GM13976 (cell line): ENCODE measurements around the gene SHC3.

Experiments
- DNase-seq: peaks from one replicate; pipeline ENCODE4 v3.0.0; 2012; ENCODE audit warnings: low spot score
- in situ Hi-C: fragments of 300-500 bp; cut with MboI; formaldehyde crosslinking; loops from one replicate; pipeline ENCODE4 v1.12.0; 2022; ENCODE audit warnings: low sequenced_read_pairs, mixed read lengths, inconsistent platforms; ENCODE audit not compliant: unreplicated experiment
- TF ChIP-seq, protein P1 (sequence below): IDR thresholded peaks from 2 replicates; pipeline ENCODE4 v1.5.1; 2012; ENCODE audit warnings: borderline replicate concordance, mild to moderate bottlenecking; ENCODE audit not compliant: insufficient read depth; ENCODE audit errors: extremely low read depth, missing control alignments, control extremely low read depth

SHC3 gene

DNA sequence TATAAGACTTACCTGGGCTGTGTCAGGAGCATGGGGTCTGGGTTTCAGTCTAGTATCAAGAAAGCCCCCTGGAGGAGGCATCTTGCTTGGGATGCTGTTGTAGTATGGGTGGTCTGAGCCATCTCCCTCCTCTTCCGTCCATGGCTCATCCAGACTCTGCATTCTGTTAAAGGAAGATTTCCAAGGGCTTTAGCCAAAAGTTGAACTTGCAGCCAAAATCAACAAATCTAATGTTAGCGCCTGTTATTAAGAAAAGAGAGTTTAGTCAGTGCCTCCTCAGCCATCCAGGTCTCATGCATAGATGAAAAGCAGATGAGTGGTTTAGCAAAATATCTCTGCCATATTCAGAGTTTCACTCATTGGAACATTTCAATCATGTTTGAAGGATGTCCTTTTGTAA, 131.8 kb downstream of the SHC3 start:
- in situ Hi-C loops: no loop called here
- TF ChIP-seq, protein P1, sequence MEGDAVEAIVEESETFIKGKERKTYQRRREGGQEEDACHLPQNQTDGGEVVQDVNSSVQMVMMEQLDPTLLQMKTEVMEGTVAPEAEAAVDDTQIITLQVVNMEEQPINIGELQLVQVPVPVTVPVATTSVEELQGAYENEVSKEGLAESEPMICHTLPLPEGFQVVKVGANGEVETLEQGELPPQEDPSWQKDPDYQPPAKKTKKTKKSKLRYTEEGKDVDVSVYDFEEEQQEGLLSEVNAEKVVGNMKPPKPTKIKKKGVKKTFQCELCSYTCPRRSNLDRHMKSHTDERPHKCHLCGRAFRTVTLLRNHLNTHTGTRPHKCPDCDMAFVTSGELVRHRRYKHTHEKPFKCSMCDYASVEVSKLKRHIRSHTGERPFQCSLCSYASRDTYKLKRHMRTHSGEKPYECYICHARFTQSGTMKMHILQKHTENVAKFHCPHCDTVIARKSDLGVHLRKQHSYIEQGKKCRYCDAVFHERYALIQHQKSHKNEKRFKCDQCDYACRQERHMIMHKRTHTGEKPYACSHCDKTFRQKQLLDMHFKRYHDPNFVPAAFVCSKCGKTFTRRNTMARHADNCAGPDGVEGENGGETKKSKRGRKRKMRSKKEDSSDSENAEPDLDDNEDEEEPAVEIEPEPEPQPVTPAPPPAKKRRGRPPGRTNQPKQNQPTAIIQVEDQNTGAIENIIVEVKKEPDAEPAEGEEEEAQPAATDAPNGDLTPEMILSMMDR: no peak
- no peak for DNase-seq

DNA sequence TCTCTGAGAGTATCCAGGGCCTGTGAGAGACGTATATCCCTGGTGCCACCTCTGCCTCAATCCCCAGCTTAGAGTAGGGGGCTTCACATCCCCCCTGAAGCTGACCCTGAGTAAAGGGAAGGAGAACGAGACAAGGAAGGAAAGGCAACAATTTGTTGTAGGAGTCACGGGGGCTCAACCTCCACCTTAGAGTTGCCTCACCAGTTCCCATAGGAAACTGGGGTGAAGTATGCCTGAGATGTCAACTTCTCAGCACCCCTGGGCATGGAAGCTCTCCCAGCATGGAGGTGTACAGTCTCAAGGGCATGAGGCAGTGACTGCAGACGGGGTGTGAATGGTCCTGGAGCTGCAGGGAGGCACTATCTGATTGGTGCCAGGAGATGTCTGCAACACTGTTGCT, 133.7 kb downstream of the SHC3 start:
- in situ Hi-C loops: no loop called here
- TF ChIP-seq, protein P1: no peak
- no peak for DNase-seq

DNA sequence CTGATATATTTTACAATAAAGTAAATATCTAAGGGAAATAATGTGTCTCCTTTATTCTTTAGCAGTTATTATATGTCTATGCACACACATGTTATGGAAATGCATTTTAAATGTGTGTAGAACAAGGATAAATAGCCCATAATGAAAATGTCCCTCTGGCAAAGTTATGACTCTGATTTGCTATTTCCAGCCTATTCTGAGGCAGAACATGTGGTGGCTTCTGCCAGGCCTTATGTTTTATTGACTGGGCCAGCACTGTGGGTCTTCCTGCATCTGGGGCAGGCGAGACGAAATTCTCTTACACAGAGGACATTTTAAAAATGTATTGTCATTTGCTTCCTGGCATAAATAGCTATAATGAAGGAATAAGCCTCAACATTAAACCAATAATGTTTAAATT, 134.5 kb downstream of the SHC3 start:
- in situ Hi-C loops: no loop called here
- TF ChIP-seq, protein P1: no peak
- DNase-seq: no peak

DNA sequence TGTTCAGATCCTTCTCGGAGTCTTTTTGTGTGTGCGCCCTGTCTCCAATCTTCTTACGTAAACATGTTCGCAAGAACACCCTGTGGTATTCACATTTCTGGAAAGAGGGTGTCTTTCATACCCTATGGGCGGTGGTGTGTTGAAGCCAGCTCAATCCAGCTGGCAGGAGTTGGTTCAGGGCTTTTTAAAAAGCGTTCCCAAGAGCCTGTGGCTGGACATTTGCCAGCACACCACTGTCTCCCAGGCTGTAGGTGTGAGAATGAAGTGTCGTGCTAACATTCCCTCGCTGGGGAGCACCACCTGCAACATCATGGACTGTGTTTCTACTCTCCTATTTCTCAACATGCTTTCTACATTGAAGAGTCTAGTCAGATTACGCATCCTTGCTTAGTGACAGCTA, 135.6 kb downstream of the SHC3 start:
- DNase-seq: no peak
- TF ChIP-seq, protein P1: no peak
- in situ Hi-C loops: no loop called here

DNA sequence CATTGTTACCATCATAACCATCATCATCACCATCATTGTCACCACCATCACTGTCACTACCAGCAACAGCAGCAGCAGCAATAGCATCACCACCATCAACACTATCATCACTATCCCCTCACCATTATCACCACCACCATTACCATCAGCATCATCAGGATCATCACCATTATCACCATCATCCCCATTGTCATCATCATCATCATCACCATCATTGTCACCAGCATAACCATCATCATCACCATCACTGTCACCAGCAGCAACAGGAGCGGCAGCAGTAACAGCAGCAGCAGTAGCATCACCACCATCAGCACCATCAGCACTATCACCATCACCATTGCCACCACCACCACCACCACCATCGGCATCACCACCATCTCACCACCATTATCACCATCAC, 139.0 kb downstream of the SHC3 start:
- no peak for DNase-seq
- in situ Hi-C loops: no loop called here
- TF ChIP-seq, protein P1: no peak

DNA sequence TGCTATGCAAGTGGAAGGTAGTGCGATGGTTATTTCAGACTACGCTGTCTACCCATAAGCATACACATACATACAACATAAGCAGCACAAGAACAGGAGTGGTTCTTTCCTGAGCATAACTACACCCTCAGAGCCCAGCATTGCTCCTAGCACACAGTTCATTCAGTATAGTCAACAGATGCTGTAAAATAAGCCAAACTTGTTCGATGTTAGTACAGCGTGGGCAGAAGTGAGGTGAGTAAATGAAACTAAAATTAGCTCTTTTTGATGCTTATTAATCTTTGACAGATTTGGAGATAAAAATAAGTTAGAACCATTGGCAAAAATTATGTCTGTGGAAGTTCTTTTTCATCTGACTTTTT, 139.5 kb downstream of the SHC3 start:
- TF ChIP-seq, protein P1: no peak
- in situ Hi-C loops: no loop called here
- no peak for DNase-seq
